ENCODE data around the gene PRIMA1.

- TF ChIP-seq EZH2 (IDR thresholded peaks at IDR 0.05) = no peak
- no peak for TF ChIP-seq POLR2AphosphoS5 (IDR thresholded peaks at IDR 0.05; ENCODE audit: borderline replicate concordance, low read depth, low read length)
Measured at GRCh38 chr14:93685121-93685895, 103.0 kb downstream of the PRIMA1 start.
